ENCODE data around the gene PIEZO2. TPM values are rescaled to one million over a fixed set of nuclear protein-coding genes. Genes with fewer than 3 reads are reported as not detected.

PIEZO2 gene
- total RNA-seq, 4 donors from 2014 or later: 2.1 to 7.4 (median 2.5) TPM; not detected in 1

DNA sequence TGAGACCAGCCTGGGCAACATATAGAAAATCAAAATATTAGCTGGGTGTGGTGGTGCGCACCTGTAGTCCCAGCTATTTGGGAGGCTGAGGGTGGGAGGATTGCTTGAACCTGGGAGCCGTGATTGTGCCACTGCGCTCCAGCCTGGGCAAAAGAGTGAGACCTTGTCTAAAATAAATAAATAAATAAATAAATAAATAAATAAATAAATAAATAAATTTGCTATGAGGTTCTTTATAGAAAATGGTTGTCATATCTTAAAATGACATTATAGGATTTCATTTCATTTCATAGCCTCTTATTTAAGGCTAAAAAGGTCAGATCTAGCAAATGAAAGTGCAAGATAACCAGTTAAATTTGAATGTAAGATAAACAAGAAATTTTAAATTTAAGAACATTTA lies 430.6 kb downstream of the PIEZO2 start:
- no peak overlapping the region for H3K4me3 ChIP-seq
- no peak overlapping the region for H3K27ac ChIP-seq
- intact Hi-C loops (cut with DNase I): no loop called here
- H3K4me1 ChIP-seq: peaks cover 0 to 14% (median 0%) of the 10 kb centered on the region in 3 donors
- H3K9me3 ChIP-seq: no peaks in the 10 kb centered on the region
- H3K36me3 ChIP-seq: no peaks in the 10 kb centered on the region
- TF ChIP-seq, protein P1, sequence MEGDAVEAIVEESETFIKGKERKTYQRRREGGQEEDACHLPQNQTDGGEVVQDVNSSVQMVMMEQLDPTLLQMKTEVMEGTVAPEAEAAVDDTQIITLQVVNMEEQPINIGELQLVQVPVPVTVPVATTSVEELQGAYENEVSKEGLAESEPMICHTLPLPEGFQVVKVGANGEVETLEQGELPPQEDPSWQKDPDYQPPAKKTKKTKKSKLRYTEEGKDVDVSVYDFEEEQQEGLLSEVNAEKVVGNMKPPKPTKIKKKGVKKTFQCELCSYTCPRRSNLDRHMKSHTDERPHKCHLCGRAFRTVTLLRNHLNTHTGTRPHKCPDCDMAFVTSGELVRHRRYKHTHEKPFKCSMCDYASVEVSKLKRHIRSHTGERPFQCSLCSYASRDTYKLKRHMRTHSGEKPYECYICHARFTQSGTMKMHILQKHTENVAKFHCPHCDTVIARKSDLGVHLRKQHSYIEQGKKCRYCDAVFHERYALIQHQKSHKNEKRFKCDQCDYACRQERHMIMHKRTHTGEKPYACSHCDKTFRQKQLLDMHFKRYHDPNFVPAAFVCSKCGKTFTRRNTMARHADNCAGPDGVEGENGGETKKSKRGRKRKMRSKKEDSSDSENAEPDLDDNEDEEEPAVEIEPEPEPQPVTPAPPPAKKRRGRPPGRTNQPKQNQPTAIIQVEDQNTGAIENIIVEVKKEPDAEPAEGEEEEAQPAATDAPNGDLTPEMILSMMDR (IDR thresholded peaks at IDR 0.05): no peak
- TF ChIP-seq POLR2A (IDR thresholded peaks at IDR 0.05): no peak
- no peak for DNase-seq
- WGBS, 2 donors: 96 to 100% methylated on average over 3 of the region's 3 CpGs
- H3K27me3 ChIP-seq: no peaks in the 10 kb centered on the region

GRCh38 chr18:10715791-10716190 lies 433.6 kb downstream of the PIEZO2 start:
- H3K36me3 ChIP-seq: no peaks in the 10 kb centered on the region
- no peak for DNase-seq
- H3K4me1 ChIP-seq: peaks cover 0 to 14% (median 0%) of the 10 kb centered on the region in 3 donors
- H3K9me3 ChIP-seq: no peaks in the 10 kb centered on the region
- WGBS, 2 donors: 19 to 88% methylated on average over 8 to 9 of the region's 9 CpGs
- intact Hi-C loops (cut with DNase I): no loop called here
- H3K27me3 ChIP-seq: no peaks in the 10 kb centered on the region
- H3K4me3 ChIP-seq: peak overlapping the region in 1 of 4 donors; percentile 30
- TF ChIP-seq POLR2A (IDR thresholded peaks at IDR 0.05): no peak
- TF ChIP-seq, protein P1 (IDR thresholded peaks at IDR 0.05): no peak
- peak overlapping the region in 3 of 4 donors; percentile 49 to 74 (median 62) for H3K27ac ChIP-seq

- no peak overlapping the region for H3K27ac ChIP-seq
- intact Hi-C loops (cut with DNase I): no loop called here
Observed at GRCh38 chr18:10713409-10713808, 436.0 kb downstream of the PIEZO2 start.

GRCh38 chr18:10707294-10707693 lies 442.1 kb downstream of the PIEZO2 start:
- H3K9me3 ChIP-seq: no peaks in the 10 kb centered on the region
- intact Hi-C loops (cut with DNase I): no loop called here
- no peak for DNase-seq
- WGBS, 2 donors: 61 to 90% methylated on average over 5 to 6 of the region's 6 CpGs
- no peaks in the 10 kb centered on the region for H3K4me1 ChIP-seq
- no peaks in the 10 kb centered on the region for H3K27me3 ChIP-seq
- H3K4me3 ChIP-seq: no peak overlapping the region
- H3K36me3 ChIP-seq: no peaks in the 10 kb centered on the region
- no peak for TF ChIP-seq POLR2A (IDR thresholded peaks at IDR 0.05)
- TF ChIP-seq, protein P1 (IDR thresholded peaks at IDR 0.05): no peak
- H3K27ac ChIP-seq: no peak overlapping the region

More at GRCh38 chr18:10713409-10713808, 436.0 kb downstream of the PIEZO2 start:
- Histone ChIP-seq H3K27me3 (no peaks in the 10 kb centered on the region), H3K4me1 (peaks cover 0 to 14% (median 0%) of the 10 kb centered on the region in 3 donors), H3K9me3 (no peaks in the 10 kb centered on the region), H3K36me3 (no peaks in the 10 kb centered on the region), H3K4me3 (no peak overlapping the region)
- WGBS, 2 donors: 70 to 90% methylated on average over 2 of the region's 2 CpGs
- TF ChIP-seq, protein P1 (IDR thresholded peaks at IDR 0.05): no peak
- no peak for TF ChIP-seq POLR2A (IDR thresholded peaks at IDR 0.05)
- DNase-seq: no peak

DNA sequence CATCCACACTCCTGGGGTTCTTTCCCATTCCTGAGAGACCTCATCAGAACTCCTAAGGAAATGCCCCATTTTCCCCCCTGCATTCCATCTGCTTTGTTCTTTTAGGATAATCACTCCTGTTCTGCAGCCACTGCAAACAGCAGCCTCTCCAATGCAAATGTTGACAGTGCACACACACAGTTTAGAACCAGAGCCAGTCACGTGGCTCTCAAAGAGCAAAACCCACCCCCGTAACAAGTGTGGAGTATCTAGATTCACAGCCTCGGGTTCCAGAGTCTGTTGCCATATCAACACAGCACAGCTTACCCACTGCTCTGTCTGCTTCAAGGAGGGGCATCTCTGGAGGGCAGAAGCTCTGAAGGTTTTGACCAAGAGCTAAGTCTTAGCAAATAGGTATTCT lies 443.6 kb downstream of the PIEZO2 start:
- TF ChIP-seq POLR2A (IDR thresholded peaks at IDR 0.05): no peak
- TF ChIP-seq, protein P1 (IDR thresholded peaks at IDR 0.05): no peak
- intact Hi-C loops (cut with DNase I): no loop called here
- H3K27me3 ChIP-seq: no peaks in the 10 kb centered on the region
- no peaks in the 10 kb centered on the region for H3K36me3 ChIP-seq
- no peak overlapping the region for H3K27ac ChIP-seq
- 56% methylated on average over 3 of the region's 3 CpGs; no CpG with 5 or more reads in 1 of the 2 donors for WGBS, 2 donors
- H3K9me3 ChIP-seq: no peaks in the 10 kb centered on the region
- H3K4me3 ChIP-seq: no peak overlapping the region
- no peaks in the 10 kb centered on the region for H3K4me1 ChIP-seq
- no peak for DNase-seq

Data from esophagus squamous epithelium (tissue), 5 donors.